ENCODE data around the gene CFAP20DC.

Gene CFAP20DC

GRCh38 chr3:58749948-58750347 is 299.9 kb downstream of the CFAP20DC start:
- TF ChIP-seq ZNF639 (tag by site-specific recombination; IDR thresholded peaks at IDR 0.05) (no peak), ZNF391 (tag by site-specific recombination; IDR thresholded peaks at IDR 0.05; ENCODE audit: borderline replicate concordance, low read depth) (no peak), ZNF571 (tag by site-specific recombination; IDR thresholded peaks at IDR 0.05) (no peak), ZBTB20 (tag by site-specific recombination; IDR thresholded peaks at IDR 0.05) (no peak), ZNF121 (tag by site-specific recombination; IDR thresholded peaks at IDR 0.05) (no peak), ZNF155 (tag by site-specific recombination; IDR thresholded peaks at IDR 0.05) (no peak), ZNF521 (tag by site-specific recombination; IDR thresholded peaks at IDR 0.05) (no peak), ZNF529 (tag by site-specific recombination; IDR thresholded peaks at IDR 0.05; ENCODE audit: insufficient replicate concordance) (no peak), ZNF501 (tag by site-specific recombination; IDR thresholded peaks at IDR 0.05) (no peak), ZNF311 (tag by site-specific recombination; IDR thresholded peaks at IDR 0.05; ENCODE audit: borderline replicate concordance) (no peak), ZNF16 (tag by site-specific recombination; IDR thresholded peaks at IDR 0.05; ENCODE audit: low read depth) (no peak)
- Histone ChIP-seq H3K36me3 (ENCODE audit: control insufficient read depth in 2 of 2, insufficient read depth in 1 of 2, low read length in 2 of 2) (no peaks in the 10 kb centered on the region), H3K4me1 (ENCODE audit: control insufficient read depth, insufficient read depth, low read length) (no peaks in the 10 kb centered on the region), H3K27ac (ENCODE audit: extremely low read depth, low read depth, low read length) (no peak overlapping the region), H3K4me3 (ENCODE audit: low read depth, low read length) (no peak overlapping the region), H3K9me3 (ENCODE audit: control insufficient read depth, insufficient read depth, low read depth, low read length) (no peaks in the 10 kb centered on the region)
- POLR2A ChIA-PET, result no interaction called here
- CTCF ChIA-PET, result no interaction called here

GRCh38 chr3:58748024-58748423 is 301.8 kb downstream of the CFAP20DC start:
- Histone ChIP-seq H3K4me1 (ENCODE audit: control insufficient read depth, insufficient read depth, low read length) (no peaks in the 10 kb centered on the region), H3K4me3 (ENCODE audit: low read depth, low read length) (no peak overlapping the region), H3K27ac (ENCODE audit: extremely low read depth, low read depth, low read length) (no peak overlapping the region), H3K36me3 (ENCODE audit: control insufficient read depth in 2 of 2, insufficient read depth in 1 of 2, low read length in 2 of 2) (no peaks in the 10 kb centered on the region), H3K9me3 (ENCODE audit: control insufficient read depth, insufficient read depth, low read depth, low read length) (no peaks in the 10 kb centered on the region)
- CTCF ChIA-PET, result no interaction called here
- POLR2A ChIA-PET, result no interaction called here
- TF ChIP-seq ZNF2 (tag by site-specific recombination; IDR thresholded peaks at IDR 0.05), result no peak
- peak; percentile 83 for TF ChIP-seq REST (tag by site-specific recombination; IDR thresholded peaks at IDR 0.05)

GRCh38 chr3:58746758-58747157 is 303.1 kb downstream of the CFAP20DC start:
- ChIA-PET CTCF (no interaction called here), POLR2A (no interaction called here)
- TF ChIP-seq SETDB1 (IDR thresholded peaks at IDR 0.05; ENCODE audit: insufficient read length, low read length), result no peak
- peak; percentile 65; the same call in 1 of the 2 replicates for TF ChIP-seq BCL6B (tag by site-specific recombination; IDR thresholded peaks at IDR 0.05)
- no peak for TF ChIP-seq ZNF19 (tag by site-specific recombination; IDR thresholded peaks at IDR 0.05; ENCODE audit: low read depth)
- no peaks in the 10 kb centered on the region for H3K9me3 ChIP-seq (ENCODE audit: control insufficient read depth, insufficient read depth, low read depth, low read length)
- no peak overlapping the region for H3K4me3 ChIP-seq (ENCODE audit: low read depth, low read length)
- no peaks in the 10 kb centered on the region for H3K4me1 ChIP-seq (ENCODE audit: control insufficient read depth, insufficient read depth, low read length)
- H3K36me3 ChIP-seq (ENCODE audit: control insufficient read depth in 2 of 2, insufficient read depth in 1 of 2, low read length in 2 of 2), result no peaks in the 10 kb centered on the region
- no peak overlapping the region for H3K27ac ChIP-seq (ENCODE audit: extremely low read depth, low read depth, low read length)

All from HEK293 (cell line).